GM19455 (cell line): Measurements from ENCODE around the gene EEFSEC.

Source experiments
- ATAC-seq: cut with Tn5 transposase; IDR thresholded peaks from one replicate; pipeline ENCODE4 v1.9.1; 2021; ENCODE audit not compliant: unreplicated experiment

Gene EEFSEC

DNA sequence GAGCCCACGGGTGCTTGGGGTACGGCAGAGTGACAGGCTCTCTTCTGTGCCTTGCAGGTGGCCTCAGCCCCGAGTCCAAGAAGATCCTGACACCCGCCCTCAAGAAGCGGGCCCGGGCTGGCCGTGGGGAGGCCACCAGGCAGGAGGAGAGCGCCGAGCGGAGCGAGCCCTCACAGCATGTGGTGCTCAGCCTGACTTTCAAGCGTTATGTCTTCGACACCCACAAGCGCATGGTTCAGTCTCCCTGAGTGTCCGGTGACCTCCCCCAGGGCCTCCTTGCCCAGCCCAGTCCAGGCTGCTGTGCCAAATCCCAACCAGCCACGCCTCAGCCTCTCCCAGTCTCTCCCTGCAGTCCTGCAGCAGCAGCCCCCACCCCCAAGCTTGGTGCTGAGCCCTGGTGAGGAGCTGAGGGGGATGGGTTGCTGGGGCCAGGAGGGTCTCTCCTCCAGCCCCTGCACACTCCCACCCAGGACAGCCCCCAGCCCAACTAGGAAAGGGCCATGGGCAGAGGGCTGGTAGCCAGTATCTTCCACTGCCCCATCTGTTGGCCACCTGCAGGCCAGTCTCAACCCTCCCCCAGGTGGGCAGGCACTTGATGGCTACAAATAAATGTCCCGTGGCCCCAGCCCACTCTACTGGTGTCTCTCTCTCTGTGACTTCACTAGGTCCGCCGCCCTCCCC is 254.9 kb downstream of the EEFSEC start:
- ATAC-seq, result no peak

- ATAC-seq, result no peak
These were observed 255.7 kb downstream of the EEFSEC start for GRCh38 chr3:128408693-128409623.

DNA sequence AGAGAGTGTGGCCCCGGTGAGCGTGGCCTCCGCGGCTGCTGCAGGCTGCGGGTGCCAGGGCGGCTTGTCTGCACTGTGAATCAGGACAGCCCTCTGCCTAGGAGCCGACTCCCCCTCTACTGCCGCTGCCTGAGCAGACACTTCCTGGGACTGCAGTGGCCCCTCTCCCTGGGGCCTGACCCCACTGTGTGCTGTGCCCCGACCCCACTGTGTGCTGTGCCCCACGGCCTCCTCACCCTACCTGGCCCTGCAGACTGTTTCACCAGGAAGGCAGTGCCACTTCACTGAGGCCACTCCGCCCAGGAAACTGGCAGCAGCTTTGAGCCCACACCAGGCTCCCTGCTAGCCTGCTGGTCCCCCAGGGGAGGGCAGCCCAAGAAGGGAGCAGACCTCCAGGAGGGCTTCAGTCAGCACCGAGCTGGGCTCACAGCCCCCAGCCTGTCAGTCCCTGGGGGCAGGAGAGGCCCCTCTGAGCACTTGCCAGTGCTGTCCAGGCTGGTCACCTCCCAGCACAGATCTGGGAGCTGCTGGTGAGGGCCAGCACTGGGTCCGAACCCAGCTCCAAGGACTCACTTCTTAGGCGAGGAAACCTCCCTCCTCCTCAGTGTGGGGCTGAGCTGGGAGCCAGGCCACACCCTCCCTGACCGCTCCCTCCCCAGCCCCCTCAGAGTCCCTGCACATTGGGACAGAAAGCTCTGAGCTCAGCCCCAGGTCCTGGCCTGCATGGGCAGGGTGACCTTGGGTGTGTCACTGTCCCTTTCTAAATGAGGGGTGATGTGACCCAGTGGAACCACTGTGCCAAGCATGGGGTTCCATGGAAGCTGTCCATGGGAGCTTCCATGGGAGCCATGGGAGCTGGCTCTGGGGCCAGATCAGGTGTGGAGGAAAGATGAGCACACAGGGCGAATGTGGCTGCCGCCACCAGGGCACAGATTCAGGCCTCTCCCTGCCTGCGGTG is 256.6 kb downstream of the EEFSEC start:
- ATAC-seq, result no peak

DNA sequence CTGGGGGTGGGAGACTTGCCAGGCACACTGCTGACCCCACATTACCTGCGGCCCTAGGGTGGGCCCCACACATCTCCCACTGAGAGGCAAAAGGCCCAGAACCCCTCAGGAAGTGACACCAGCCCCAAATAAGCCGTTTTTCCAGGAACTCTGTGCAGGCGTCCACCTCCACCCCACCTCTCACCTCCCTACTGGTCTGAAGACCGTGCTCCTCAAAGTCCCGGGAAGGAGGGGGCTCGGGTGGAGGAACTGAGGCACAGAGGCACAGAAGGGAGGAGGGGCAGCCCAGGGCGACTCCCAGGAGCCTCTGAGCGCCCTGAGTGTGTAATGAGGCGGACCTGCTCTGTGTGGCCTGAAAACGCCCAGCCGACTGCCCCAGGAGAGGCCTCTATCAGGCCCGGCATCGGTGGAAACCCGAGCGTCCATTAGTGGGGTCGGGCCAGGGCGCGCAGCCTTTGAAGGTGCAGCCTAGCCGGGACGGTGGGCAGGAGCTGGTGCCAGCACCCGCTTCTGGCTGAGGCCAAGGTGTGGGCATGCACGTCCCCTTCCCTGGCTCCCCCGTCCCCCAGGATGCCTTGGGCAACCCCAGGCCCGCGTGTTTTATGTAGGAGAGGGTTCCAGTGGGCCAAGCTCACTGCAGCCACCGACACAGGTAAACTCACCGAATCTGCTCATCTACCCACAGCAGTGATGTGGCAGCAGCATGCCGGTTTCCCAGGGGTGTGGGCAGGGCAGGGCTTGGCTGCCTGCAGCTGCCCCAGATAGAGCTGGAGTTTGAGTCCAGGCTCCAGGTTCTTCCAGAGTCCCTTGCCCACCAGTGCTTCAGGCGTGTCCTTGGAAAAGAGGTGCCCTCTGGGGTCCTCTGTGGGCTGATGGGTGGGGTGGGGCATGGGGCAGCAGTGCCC is 257.6 kb downstream of the EEFSEC start:
- no peak for ATAC-seq

- ATAC-seq, result no peak
These were observed 258.3 kb downstream of the EEFSEC start for GRCh38 chr3:128411574-128412064.

- ATAC-seq, result no peak
These were observed 259.1 kb downstream of the EEFSEC start for GRCh38 chr3:128412180-128413002.

GRCh38 chr3:128413003-128413370 is 259.7 kb downstream of the EEFSEC start:
- no peak for ATAC-seq

DNA sequence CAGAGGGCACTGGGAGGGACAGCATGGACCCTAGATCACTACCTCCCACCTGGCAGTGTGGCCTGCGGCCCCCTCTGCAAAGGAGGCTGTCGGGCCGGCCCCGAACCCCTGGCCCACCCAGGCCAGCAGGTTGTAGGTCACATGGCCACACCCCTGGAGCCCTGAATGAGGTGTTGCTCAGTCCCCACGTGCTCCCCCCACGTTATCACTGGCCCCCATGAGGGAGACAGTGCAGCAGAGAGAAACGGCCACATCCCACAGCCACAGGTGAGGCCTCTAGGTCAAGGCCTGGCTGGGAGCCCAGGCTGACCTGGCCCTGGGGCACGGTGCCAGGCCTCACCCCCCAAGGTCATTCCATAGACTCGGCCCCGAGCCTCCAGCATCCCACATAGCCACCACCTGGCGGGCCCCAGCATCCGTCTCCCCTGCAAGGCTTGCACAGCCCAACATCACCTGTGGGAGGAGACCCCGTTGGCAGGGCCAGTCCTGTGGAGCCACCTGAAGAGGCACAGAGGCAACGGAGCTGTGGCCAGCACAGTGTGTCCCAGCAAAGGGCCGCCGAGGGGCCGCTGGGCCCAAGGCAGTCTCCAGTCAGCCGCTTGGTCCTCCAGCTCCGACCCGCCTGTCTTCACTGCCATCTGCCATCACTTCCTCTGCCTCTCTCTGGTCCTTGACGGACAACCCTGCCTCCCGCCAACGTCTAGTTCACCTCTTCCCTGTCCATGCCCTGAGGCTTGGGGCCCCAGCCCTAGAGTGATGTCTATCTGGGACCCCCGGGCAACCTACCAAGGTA is 260.3 kb downstream of the EEFSEC start:
- no peak for ATAC-seq

- no peak for ATAC-seq
These were observed 262.0 kb downstream of the EEFSEC start for GRCh38 chr3:128415200-128415772.

GRCh38 chr3:128415773-128416577 is 262.7 kb downstream of the EEFSEC start:
- ATAC-seq, result no peak

DNA sequence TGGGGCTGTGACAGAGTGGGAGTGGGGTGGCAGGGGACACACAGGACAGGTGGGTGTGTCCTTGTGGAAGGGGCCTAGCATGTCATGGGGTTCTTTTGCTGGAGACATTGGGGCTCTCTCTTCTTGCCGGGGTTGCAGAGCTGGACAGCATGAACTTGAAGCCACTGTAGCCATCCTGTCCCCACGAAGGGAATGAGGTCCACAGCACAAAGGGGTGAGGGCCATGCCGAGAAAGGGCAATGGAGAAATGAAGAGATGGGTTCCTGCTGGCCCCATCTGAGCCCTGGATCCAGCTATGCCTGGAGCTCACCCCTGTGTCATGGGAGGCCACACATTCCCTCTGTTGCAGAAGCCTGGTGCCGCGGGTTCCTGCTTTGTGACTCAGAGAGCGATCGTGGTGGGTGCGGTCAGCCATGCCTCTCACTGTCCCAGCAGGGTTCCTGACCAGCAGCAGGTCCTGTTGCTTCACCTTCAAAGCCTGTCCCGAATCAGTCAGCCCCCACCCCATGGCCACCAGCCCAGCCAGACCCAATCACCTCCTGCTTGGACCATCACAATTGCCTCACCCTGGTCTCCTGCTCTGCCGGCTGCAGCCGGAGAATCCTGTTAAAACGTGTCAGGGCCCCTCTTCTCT is 263.4 kb downstream of the EEFSEC start:
- no peak for ATAC-seq

GRCh38 chr3:128418900-128419299 is 265.6 kb downstream of the EEFSEC start:
- ATAC-seq, result no peak

GRCh38 chr3:128419311-128419710 is 266.0 kb downstream of the EEFSEC start:
- ATAC-seq, result no peak

DNA sequence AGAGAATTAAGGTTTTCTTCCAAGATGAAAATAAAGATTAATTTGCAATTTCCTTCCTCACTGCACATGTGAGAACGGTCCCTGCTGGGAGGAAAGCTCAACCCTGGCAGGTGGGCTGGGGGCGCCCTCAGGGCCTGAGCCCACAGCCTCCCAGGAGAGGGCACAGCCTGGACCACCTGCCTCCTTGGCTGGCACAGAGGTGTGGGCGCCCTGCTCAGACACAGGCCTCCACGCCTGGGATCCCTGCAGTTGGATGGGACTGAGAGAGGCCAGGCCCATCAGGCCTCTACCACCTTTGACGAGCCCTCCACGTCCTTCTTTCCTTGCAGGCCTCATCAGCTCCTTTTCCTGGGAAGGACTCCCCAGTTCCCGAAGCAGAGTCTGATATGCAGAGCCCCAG is 267.0 kb downstream of the EEFSEC start:
- no peak for ATAC-seq

DNA sequence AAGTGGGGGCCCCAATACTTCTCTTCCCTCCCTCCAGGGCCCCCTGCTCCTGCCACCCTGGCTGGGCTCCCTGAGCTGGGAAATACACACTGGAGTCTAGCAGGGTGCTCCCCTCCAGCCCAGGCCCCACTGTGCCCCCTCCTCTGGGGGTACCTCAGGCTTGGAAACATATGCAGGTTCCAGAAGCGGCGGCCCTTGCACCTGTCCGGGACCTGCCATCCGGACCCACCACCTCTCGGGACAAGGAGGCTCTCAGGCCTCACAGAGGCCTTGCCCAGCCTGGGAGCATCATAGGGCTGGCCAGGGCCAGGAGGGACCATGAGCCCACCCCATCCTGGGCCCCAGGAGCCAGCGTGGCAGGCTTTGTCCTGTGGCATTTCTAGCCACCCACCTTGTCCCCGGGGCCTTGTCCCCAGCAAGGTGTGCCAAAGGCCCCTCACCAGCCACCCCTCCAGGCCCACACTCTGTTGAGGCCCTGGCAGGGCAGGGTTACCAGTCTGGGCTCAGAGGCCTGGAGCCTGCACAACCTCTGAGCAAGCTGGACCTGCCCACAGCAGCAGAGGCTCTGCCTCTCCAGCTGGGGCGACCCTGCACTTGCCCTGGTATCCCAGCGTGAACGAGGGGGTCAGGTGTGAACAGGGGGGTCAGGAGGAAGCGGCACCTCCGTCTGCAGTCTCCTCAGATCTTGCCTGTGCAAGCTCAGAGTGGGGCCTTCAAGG is 267.6 kb downstream of the EEFSEC start:
- ATAC-seq, result no peak

- no peak for ATAC-seq
These were observed 268.2 kb downstream of the EEFSEC start for GRCh38 chr3:128421439-128421836.
